NT2/D1 (cell line): ENCODE data around the gene MYOT.

Experiments
- DNase-seq: peaks from one replicate; pipeline ENCODE4 v3.0.0-alpha.2; 2011; ENCODE audit warnings: low read depth, low spot score
- H3K27me3 ChIP-seq: 2 replicates; pipeline ENCODE4 v1.6.0; 2011; ENCODE audit warnings: mild to moderate bottlenecking; ENCODE audit not compliant: insufficient read length, insufficient read depth
- H3K36me3 ChIP-seq: 2 replicates; pipeline ENCODE4 v1.6.1; 2011; ENCODE audit warnings: mild to moderate bottlenecking, low read length, mixed read lengths; ENCODE audit not compliant: insufficient read depth, insufficient read length
- H3K4me1 ChIP-seq: 2 replicates; pipeline ENCODE4 v1.5.1; 2011; ENCODE audit not compliant: insufficient read depth, insufficient read length
- H3K4me3 ChIP-seq: 2 replicates; pipeline ENCODE4 v1.5.1; 2011; ENCODE audit warnings: low read depth; ENCODE audit not compliant: insufficient read length
- H3K9ac ChIP-seq: 2 replicates; pipeline ENCODE4 v1.6.0; 2011; ENCODE audit warnings: low read depth; ENCODE audit not compliant: insufficient read length
- H3K9me3 ChIP-seq: 2 replicates; pipeline ENCODE4 v1.5.1; 2011; ENCODE audit warnings: mild to moderate bottlenecking, low read length; ENCODE audit not compliant: insufficient read depth
- SUZ12 ChIP-seq: IDR thresholded peaks from 2 replicates; pipeline ENCODE4 v1.6.1; 2011; ENCODE audit not compliant: insufficient read length, insufficient read depth; ENCODE audit errors: extremely low read depth
- YY1 ChIP-seq: IDR thresholded peaks from 2 replicates; pipeline ENCODE4 v1.6.1; 2011; ENCODE audit not compliant: insufficient read length, insufficient read depth
- ZNF274 ChIP-seq: IDR thresholded peaks from 2 replicates; pipeline ENCODE4 v1.6.1; 2011; ENCODE audit warnings: mild to moderate bottlenecking, low read depth, low read length

The MYOT gene

GRCh38 chr5:137902408-137903133 lies 34.9 kb downstream of the MYOT start:
- TF ChIP-seq YY1 (no peak), ZNF274 (no peak), SUZ12 (no peak)
- Histone ChIP-seq H3K9ac (no peak overlapping the region), H3K4me1 (no peaks in the 10 kb centered on the region), H3K36me3 (no peaks in the 10 kb centered on the region), H3K4me3 (no peak overlapping the region), H3K9me3 (no peaks in the 10 kb centered on the region), H3K27me3 (no peaks in the 10 kb centered on the region)
- DNase-seq, result no peak

- H3K36me3 ChIP-seq, result no peaks in the 10 kb centered on the region
- no peak for DNase-seq
- no peak overlapping the region for H3K9ac ChIP-seq
- H3K27me3 ChIP-seq, result no peaks in the 10 kb centered on the region
- 0 out of 2 replicates have a peak, but pooled peaks cover 8% of the 10 kb centered on the region for H3K9me3 ChIP-seq
- TF ChIP-seq SUZ12 (no peak), YY1 (no peak), ZNF274 (no peak)
- H3K4me1 ChIP-seq, result no peaks in the 10 kb centered on the region
- H3K4me3 ChIP-seq, result no peak overlapping the region
Observed at GRCh38 chr5:137914758-137915157, 47.1 kb downstream of the MYOT start.

- Histone ChIP-seq H3K4me3 (no peak overlapping the region), H3K36me3 (no peaks in the 10 kb centered on the region), H3K4me1 (no peaks in the 10 kb centered on the region), H3K27me3 (no peaks in the 10 kb centered on the region), H3K9me3 (0 out of 2 replicates have a peak, but pooled peaks cover 8% of the 10 kb centered on the region), H3K9ac (no peak overlapping the region)
- TF ChIP-seq ZNF274 (no peak), SUZ12 (no peak), YY1 (no peak)
- no peak for DNase-seq
Observed at GRCh38 chr5:137916923-137917322, 49.3 kb downstream of the MYOT start.

- Histone ChIP-seq H3K4me1 (no peaks in the 10 kb centered on the region), H3K9me3 (no peaks in the 10 kb centered on the region), H3K4me3 (no peak overlapping the region), H3K9ac (no peak overlapping the region), H3K27me3 (no peaks in the 10 kb centered on the region), H3K36me3 (no peaks in the 10 kb centered on the region)
- no peak for TF ChIP-seq YY1
- no peak for TF ChIP-seq ZNF274
- no peak for DNase-seq
Observed at GRCh38 chr5:137921931-137922330, 54.3 kb downstream of the MYOT start.

- DNase-seq, result no peak
- no peaks in the 10 kb centered on the region for H3K36me3 ChIP-seq
- H3K9me3 ChIP-seq, result no peaks in the 10 kb centered on the region
- H3K4me3 ChIP-seq, result no peak overlapping the region
- no peaks in the 10 kb centered on the region for H3K27me3 ChIP-seq
- H3K4me1 ChIP-seq, result no peaks in the 10 kb centered on the region
- TF ChIP-seq ZNF274 (no peak), YY1 (no peak), SUZ12 (no peak)
- no peak overlapping the region for H3K9ac ChIP-seq
Observed at GRCh38 chr5:137923856-137924255, 56.2 kb downstream of the MYOT start.

DNA sequence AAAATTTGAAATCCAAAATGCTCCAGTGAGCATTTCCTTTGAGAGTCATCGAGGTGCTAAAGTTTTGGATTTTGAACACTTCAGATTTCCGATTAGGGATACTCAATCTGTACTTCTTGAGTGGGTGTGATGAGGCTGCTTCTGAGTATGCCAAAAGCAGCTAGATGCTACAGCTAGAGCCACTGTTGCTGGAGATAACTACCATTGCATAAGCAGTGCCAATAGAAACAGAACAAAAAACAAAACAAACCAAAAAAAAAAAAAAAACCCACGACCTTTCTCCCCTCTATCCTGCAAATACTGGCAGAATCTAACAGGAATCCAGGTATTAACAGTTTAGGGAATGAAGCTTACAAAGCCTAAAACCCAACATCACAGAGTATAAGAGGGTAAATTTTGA lies 65.1 kb downstream of the MYOT start:
- no peaks in the 10 kb centered on the region for H3K4me1 ChIP-seq
- TF ChIP-seq SUZ12 (no peak), ZNF274 (no peak), YY1 (no peak)
- H3K4me3 ChIP-seq, result no peak overlapping the region
- no peak for DNase-seq
- no peak overlapping the region for H3K9ac ChIP-seq
- no peaks in the 10 kb centered on the region for H3K27me3 ChIP-seq
- H3K36me3 ChIP-seq, result peaks cover 9% of the 10 kb centered on the region
- no peaks in the 10 kb centered on the region for H3K9me3 ChIP-seq

DNA sequence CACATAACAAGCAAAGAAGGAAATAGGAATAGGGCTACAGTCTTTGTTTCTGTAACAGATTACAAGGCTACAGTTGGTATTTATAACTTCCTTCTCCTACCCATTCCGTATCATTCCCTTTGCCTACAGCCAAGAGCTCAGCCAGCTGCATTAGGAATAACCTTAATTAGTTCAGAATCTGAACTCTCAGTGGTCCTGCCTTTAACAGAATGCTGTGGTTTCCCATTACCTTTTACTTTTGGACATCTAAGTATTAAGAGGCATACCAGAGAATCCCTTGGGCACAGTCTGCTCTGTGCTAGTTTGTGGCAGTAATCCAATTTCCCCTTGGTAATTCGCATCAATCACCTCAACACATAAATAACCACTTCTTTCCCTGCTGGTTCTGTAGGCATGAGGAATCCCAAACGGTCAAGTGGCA lies 65.8 kb downstream of the MYOT start:
- no peak overlapping the region for H3K4me3 ChIP-seq
- no peaks in the 10 kb centered on the region for H3K27me3 ChIP-seq
- no peaks in the 10 kb centered on the region for H3K4me1 ChIP-seq
- no peaks in the 10 kb centered on the region for H3K9me3 ChIP-seq
- TF ChIP-seq SUZ12 (no peak), YY1 (no peak), ZNF274 (no peak)
- peaks cover 16% of the 10 kb centered on the region for H3K36me3 ChIP-seq
- no peak overlapping the region for H3K9ac ChIP-seq
- DNase-seq, result no peak
